GM18870 (cell line): ENCODE results near the gene POLE2.
"Not testable (repeated sequence)": the region's sequence is repeated elsewhere in the genome, so short reads cannot be mapped to it uniquely, and the experiment has no call there.

Source experiments
- ATAC-seq: cut with Tn5 transposase; IDR thresholded peaks from one replicate; pipeline ENCODE4 v1.9.1; 2021; ENCODE audit warnings: moderate library complexity; ENCODE audit not compliant: unreplicated experiment

Gene POLE2

DNA sequence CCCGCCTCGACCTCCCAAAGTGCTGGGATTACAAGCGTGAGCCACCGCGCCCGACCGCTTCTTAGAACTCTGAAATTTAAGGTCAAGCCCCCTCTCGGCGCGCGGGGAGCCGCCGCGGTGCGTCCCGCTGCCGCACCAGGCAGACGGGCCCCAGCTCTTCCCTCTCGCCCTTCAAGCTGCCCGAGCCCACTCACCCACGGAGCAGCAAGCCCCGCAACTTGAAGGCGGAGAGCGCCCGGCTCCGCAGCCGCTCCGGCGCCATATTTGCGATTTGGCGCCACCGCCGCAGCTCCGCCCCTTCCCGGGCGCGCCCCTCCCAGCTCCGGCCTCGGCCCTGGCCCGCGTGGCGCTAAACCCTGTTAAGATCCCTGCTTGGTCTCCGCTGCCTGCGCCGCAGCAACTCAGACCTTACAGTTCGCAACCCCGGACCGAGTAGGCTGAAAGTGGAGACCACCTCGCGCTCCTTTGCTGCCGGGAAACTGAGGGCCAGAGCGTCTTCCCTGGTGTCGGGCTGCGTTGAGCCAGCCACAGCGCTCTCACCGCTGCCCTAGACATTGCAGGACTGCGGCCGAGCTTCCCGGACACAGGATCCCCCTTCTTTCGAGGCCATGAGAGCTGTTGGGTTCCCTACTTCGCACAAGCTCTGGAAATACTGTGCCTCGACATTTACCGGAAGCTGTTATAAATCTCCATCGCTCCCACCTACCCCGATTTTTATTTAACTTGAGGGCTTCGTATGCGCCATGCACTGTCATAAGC lies at the start of gene POLE2:
Gene POLE2, minus strand, starts transcription at position 273 of the 759 bp plus-strand sequence. Its CDS starts 11 bp downstream, at position 262.
- peak; percentile 66 for ATAC-seq

DNA sequence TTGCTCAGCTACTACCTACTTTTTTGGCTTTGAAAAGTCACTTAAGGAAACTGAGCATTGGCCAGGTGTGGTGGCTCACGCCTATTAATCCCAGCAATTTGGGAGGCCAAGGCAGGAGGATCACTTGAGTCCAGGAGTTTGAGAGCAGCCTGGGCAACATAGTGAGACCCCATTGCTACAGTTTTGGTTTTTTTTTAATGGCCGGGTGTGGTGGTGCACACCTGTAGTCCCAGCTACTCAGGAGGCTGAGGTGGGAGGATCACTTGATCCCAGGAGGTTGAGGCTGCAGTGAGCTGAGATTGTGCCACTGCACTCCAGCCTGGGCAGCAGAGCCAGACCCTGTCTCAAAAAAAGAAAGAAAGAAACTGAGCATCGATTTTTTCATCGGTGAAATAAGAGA lies 47.7 kb upstream of the POLE2 start:
- ATAC-seq, result not testable (repeated sequence)

- ATAC-seq, result no peak
Observed at GRCh38 chr14:49733836-49734235, 45.8 kb upstream of the POLE2 start.

DNA sequence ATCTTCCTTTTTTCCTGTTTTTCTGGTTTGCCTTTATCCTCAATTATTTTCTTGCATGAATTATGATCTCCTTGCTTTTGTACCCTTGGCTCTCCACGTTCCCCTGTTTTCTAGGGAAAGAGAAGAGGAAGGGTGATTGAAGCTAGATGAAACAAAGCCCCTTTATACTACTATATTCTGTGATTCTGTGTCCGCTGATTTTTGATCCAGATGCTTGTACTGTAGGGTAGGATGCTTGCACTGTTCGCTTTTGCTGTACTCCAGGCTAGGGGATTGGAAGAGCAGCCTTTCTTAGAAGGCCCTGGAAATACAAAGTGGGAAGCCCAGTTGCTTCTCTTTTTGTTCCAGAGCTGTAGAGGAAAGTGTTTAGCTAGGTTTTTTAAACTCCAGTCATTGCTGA lies 44.9 kb upstream of the POLE2 start:
- ATAC-seq, result no peak

DNA sequence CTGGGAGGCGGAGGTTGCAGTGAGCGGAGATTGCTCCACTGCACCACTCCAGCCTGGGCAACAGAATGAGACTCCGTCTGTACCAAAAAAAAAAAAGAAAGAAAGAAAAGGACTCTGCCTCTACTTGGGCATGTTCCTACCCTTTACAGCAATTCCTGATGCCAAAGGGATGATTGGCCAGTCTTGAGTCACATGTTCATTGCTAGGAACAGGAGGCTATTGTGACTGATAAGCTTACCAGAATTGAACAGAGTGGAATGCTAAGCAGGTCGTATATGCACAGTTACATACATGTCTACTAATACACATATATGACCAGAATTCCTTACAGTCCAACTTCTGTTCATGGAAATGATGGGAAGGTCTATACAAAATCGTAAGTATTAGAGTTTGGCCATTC lies 39.2 kb upstream of the POLE2 start:
- no peak for ATAC-seq

DNA sequence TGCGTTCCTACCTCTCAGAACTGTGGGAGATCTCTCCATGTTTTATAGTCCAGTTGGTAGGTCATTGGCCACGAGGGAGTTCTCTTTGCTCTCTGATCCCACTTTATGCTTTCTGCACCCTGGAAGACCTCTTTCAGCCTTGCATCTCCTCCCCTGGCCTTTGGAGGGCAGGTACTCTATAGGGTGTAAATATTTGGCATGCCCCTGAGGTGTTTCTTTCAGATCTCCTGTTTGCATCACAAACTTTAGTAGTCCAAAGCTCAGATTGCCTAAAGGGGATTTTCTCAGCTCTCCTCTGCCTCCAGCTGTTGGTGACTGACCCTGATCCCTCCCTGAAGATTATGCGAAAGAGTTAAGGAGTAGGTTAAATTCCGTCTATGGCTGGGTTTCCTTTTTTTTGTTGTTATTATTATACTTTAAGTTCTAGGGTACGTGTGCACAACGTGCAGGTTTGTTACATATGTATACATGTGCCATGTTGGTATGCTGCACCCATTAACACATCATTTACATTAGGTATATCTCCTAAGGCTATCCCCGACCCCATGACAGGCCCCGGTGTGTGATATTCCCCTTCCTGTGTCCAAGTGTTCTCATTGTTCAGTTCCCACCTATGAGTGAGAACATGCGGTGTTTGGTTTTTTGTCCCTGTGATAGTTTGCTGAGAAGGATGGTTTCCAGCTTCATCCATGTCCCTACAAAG lies 33.9 kb upstream of the POLE2 start:
- not testable (repeated sequence) for ATAC-seq

DNA sequence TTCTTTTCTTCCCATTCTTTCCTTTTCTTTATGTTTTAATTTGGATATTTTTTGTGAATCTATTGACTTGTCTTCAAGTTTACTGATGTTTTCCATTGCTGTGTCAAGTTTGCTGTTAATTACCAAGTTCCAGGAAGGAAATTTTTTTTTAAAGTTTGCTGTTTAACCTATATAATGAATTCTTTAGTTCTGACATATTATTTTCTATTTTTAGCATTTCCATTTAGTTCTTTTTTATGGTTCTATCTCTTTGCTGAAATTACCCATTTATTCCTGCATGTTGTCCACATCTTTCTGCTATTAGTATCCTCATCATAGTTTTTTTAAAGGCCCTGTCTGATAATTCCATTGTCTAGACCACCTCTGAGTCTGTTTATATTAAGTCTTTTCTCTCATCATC lies 32.7 kb upstream of the POLE2 start:
- no peak for ATAC-seq

- not testable (repeated sequence) for ATAC-seq
Observed at GRCh38 chr14:49710993-49711392, 23.0 kb upstream of the POLE2 start.

GRCh38 chr14:49704471-49704870 lies 16.5 kb upstream of the POLE2 start:
- not testable (repeated sequence) for ATAC-seq

- ATAC-seq, result no peak
Observed at GRCh38 chr14:49703965-49704364, 16.0 kb upstream of the POLE2 start.

DNA sequence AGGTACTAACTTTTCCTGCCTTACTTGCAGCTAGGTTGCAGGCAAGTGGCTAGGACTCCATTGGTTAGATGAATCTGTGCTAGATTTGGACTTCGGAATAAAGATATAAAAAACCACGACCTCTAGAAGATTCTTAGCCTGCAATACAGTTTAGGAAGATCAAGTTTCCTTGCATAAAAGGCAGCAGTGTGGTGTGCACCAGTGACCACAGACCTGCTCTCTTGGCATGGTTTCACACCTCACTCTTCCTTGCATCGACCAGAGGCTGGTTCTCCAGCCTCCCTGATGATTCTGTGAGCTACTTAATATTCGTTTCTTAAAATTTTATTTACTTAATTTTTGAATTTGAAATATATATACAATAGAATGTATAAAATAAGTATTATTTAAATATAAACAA lies 14.7 kb upstream of the POLE2 start:
- no peak for ATAC-seq

DNA sequence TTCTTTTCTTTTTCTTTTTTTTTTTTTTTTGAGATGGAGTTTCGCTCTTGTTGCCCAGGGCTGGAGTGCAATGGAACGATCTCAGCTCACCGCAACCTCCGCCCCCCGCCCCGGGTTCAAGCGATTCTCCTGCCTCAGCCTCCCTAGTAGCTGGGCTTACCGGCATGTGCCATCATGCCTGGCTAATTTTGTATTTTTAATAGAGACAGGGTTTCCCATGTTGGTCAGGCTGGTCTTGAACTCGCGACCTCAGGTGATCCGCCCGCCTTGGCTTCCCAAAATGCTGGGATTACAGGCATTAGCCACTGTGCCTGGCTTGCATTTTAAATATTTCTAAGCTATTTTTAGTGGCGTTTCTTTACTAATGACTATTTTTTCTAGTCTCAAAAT lies 5.7 kb upstream of the POLE2 start:
- ATAC-seq, result not testable (repeated sequence)

DNA sequence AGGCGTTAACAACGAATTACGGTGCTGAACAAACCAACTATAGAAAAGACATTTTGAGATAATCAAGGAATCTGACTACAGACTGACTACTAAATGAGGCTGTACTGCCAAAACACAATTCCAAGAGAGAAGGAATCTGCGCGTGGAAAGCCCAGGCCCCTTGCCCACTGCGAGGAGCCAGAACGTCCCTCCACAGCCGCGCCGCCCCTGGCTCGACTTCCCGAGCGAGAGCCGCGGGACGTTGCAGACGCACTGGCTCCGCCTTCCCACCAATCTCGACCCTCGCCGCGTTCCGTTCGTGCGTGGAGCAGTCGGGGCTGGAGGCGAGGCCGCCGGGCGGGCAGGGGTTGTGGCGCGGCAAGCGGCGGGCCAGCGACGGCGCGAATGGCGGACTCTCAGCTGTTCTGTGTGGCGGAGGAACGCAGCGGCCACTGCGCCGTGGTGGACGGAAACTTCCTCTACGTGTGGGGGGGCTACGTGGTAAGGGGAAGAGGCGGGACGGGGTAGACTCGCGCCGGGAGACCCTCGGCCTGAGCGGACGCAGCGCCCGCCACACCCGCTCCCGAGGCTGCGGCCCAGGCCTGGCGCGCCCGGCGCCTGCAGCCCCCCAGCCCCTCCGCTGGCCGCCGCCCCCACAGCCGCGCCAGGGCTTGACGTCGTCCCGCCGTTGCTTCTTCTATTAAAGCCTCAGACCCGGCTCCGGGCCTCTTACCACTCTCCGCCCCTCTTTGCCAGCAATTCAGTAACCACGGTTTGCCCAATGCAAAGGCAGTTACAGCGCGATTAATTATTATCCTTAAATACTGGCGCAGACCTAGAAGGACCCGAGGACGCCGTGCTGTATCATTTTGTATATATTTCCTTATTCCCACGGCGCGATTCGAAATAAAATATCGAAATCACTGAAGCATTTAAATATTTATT lies 5.1 kb upstream of the POLE2 start, which contains the start of gene KLHDC1:
Gene KLHDC1, plus strand, starts transcription at position 310 of the 924 bp plus-strand sequence. Its CDS starts 75 bp downstream, at position 385.
- ATAC-seq, result no peak

DNA sequence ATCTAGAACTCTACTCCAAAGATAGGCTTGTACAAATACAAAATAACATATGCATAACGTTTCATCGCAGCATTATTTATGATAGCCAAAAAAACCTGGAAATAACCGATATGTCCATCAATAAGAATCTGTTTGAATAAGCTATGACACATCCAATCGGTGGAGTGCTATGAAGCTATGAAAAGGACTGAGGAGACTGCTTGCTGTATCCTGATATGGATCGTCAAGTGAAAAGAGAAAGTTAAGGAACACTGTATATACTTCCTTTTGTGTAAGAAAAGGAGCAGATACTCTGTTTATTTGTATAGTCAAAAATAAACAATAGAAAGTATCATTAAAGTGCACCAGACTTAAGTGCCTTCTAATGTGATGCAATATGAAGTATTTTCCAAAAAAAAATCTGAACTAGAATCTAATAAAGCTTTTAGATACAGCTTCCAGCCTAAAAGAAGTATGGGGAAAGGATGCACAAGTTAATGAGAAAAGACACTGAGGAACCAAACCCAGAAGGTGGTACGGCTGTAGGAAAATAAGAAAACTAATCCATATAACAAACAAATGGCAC lies 4.3 kb upstream of the POLE2 start:
- no peak for ATAC-seq

GRCh38 chr14:49691031-49691430 lies 3.0 kb upstream of the POLE2 start:
- no peak for ATAC-seq

GRCh38 chr14:49688701-49689030 lies 652 bp upstream of the POLE2 start:
- ATAC-seq, result no peak

DNA sequence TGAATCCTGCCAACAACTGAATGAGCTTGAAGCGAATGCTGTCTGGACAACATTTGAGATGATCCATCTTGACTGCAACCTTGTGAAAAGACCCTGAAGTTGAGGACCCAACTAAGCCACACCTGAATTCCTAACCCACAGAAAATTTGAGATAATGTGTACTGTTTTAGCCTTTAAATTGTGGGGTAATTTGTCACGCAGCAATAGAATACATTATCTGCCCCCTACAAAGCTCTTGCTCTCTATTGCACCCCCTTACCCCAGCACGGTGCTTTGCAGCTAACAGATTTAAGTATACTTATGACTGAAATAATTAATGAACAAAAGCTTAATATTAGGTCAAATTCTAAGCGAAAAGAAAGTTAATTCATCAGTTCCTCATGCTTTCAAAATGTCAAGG lies 1.6 kb downstream of the POLE2 start:
- no peak for ATAC-seq

GRCh38 chr14:49679271-49679670 lies 8.7 kb downstream of the POLE2 start:
- ATAC-seq, result no peak

GRCh38 chr14:49677643-49678042 lies 10.4 kb downstream of the POLE2 start:
- ATAC-seq, result no peak

DNA sequence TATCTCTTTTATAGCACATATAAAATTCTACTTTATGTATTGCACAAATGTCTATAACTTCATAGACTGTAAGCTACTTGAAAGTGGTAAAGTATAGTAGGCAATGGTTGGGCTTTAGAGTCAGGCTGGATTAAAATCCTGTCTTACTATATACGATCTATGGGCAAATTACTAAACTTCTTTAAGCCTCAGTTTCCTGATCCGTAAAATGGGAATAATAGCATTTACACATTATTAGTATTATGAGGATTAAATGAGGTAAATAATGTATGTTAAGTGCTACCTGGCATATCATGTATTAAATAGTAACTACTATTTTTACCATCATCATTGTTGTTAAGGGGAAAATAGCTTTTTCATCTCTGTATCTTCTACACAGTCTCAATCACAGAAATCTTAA lies 14.4 kb downstream of the POLE2 start:
- ATAC-seq, result no peak

- ATAC-seq, result no peak
Observed at GRCh38 chr14:49670475-49670874, 17.5 kb downstream of the POLE2 start.
